GM19240 (cell line): Measurements from ENCODE around the gene CXCL14.

ENCODE experiments used
- DNase-seq: peaks from one replicate; pipeline ENCODE4 v3.0.0; 2011; ENCODE audit warnings: low spot score; ENCODE audit not compliant: insufficient read length

The CXCL14 gene

GRCh38 chr5:135568246-135568645, 10.5 kb downstream of the CXCL14 start:
- DNase-seq, result no peak

GRCh38 chr5:135567661-135568060, 11.1 kb downstream of the CXCL14 start:
- no peak for DNase-seq

DNA sequence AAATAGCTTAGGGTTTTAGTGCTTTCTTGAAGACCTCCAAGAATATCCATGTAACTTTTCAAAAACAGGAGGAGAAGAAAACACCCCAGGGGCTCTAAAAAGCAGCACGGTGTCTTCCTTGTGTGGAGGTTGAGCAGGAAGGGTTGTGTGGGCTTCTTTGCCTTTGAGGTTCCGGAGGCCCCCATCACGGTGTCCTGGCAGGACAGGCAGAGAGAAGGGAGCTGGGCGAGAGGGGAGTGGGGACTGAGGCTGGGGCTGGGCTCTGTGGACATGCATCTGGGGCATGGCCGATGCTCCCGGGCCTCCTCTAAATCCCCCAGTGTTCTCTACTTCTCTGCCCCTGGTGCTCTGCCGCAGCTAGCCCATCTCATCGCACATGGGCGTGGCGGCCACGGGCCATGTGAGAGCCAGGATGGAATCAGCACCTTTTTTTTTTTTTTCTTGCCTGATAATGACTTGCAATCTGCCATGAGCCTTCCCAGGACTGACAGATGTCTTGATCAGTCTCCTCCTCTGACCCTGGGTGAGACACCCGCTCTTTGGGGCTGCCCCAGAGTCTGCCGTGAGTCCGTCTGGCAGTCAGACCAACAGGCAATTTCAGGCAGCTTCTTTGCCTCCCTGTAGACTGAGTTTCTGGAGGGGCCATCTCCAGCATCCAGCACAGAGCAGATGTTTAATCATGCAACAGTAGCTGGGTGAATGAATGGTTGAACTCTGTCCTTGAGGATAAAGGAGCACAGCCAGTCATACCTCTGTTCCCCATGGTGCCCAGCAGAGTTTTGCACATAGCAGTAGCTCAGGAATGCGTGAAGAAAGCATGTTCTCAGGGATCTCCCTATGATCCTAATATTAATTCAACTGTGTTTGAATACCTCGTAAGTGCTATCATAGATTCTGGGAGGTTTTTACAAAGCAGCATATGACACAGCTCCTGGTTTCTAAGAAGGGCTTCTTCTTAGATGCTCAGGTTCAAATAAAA, 12.1 kb downstream of the CXCL14 start:
- DNase-seq, result no peak

DNA sequence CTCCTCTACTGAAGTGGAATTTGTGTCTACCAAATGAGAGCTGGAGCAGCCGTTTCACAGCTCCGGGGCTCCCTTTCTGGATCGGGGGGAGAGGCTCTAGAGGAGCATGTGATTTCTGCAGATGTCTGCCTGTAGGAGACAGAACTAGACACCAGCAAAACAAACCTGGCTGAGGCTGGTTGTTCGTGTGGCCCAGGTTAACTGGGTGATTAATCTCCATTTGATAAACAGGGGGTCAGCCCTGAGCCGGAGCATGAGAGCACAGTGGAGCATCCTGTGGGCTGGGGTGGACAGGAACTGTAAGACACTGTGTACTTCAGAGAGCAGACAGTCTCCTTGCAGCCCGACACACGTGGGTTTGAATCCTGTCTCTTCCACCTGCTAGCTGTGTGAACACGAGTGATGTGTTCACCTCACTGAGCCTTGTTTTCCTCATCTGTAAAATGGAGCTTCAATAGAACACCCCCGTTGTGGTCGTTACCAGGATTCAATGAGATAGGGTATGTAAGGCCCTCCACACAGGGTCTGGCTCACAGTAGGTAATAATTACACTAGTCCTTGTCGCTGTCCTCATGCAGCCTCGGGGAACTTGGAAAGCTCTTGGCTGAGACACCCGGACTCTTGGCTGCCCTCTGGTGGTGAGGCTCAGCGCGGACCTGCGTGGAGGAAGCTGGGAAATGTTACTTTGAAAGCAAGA, 12.9 kb downstream of the CXCL14 start:
- peak; percentile 38 for DNase-seq

DNA sequence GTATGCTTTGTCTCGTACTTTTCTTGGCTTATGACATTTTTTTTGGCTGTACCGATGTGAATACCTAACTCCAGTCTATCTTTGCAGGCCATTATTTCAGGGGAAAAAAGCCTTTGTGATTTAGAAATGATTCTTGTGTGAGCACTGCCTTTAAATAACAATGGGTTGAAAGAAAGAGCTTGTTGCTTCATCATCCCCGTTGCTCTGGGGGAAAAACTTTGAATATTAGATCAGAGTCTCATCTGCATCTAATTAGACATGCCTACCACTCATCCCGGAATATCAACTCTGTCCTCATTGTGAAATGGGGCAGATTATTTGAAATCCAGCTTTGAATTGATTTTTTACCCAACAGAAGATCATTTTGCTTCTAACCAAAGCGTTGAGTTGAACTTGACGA, 13.5 kb downstream of the CXCL14 start:
- no peak for DNase-seq

- no peak for DNase-seq
These were observed 14.5 kb downstream of the CXCL14 start for GRCh38 chr5:135564331-135564730.

GRCh38 chr5:135561266-135561665, 17.5 kb downstream of the CXCL14 start:
- DNase-seq, result no peak

DNA sequence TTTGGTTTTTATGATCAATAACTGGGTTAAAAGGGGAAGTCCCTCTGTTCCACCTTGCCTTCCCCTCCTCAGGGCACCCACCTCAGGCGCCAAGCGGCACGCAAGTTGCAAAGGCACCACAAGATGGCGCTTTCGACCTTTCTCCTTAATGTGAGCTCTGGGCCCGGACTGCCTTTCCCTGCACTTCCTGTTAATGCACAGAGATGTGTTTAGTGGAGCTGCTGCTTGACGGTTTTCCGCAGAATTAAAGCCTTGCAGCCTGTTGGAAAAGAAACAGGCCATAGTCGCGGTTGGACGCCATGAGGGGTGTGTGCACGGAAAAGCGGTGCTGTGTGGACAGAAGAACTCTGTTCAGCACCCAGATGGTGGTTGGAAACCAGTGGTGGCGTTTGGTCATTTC, 17.9 kb downstream of the CXCL14 start:
- DNase-seq, result peak; percentile 76

GRCh38 chr5:135559354-135559753, 19.4 kb downstream of the CXCL14 start:
- DNase-seq, result no peak

- DNase-seq, result no peak
These were observed 21.5 kb downstream of the CXCL14 start for GRCh38 chr5:135557076-135557838.

DNA sequence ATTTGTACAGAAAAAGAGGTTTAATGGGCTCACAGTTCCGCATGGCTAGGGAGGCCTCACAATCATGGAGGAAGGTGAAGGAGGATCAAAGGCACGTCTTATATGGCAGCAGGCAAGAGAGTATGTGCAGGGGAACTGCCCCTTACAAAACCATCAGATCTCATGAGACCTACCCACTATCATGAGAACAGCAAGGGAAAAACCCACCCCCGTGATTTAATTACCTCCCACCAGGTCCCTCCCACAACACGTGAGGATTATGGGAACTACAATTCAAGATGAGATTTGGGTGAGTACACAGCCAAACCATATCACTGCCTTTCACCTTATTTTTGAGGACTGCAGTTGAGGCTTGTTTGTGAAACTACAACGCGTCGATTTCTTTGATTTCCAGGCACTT, 22.2 kb downstream of the CXCL14 start:
- DNase-seq, result no peak

- no peak for DNase-seq
These were observed 23.3 kb downstream of the CXCL14 start for GRCh38 chr5:135555530-135555929.

- no peak for DNase-seq
These were observed 24.9 kb downstream of the CXCL14 start for GRCh38 chr5:135553688-135554462.

GRCh38 chr5:135551593-135552447, 27.0 kb downstream of the CXCL14 start:
- DNase-seq, result peak; percentile 51

- no peak for DNase-seq
These were observed 29.4 kb downstream of the CXCL14 start for GRCh38 chr5:135549413-135549812.

DNA sequence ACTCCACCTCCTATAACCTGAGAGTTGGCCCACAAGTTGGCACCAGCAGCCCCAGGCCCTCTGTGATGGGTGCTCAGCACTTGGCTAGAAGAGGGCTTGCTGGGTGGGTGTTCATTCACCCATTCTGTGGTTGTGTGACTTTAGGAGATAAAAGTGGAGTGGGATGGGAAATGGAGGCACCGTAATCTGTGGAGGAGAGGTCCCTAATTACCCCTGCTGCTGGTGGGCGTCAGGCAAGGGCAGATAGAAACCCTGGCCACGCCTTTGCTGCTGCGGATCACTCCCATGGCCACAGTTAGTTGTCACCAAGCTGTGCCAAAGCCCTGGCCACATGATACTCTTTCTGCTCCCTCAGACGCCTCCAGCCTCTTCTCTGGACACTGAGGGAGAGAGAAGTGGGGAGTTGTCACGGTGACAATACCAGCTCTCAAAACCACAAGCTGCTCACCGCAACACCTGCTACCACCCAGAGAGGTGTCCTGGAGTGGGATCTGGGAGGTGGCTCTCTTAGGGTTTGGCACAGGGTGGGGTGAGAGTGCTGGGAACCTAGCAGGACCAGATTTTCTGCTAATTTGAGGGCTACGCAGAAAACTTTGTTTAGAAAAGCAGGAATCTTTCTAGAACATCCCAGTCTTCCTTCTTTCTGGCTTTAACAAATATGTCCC, 31.1 kb downstream of the CXCL14 start:
- no peak for DNase-seq

- no peak for DNase-seq
These were observed 31.9 kb downstream of the CXCL14 start for GRCh38 chr5:135546912-135547311.

- DNase-seq, result no peak
These were observed 32.7 kb downstream of the CXCL14 start for GRCh38 chr5:135546101-135546500.

- no peak for DNase-seq
These were observed 33.7 kb downstream of the CXCL14 start for GRCh38 chr5:135545099-135545498.
